Measurements from ENCODE around the gene RBM4.

DNA sequence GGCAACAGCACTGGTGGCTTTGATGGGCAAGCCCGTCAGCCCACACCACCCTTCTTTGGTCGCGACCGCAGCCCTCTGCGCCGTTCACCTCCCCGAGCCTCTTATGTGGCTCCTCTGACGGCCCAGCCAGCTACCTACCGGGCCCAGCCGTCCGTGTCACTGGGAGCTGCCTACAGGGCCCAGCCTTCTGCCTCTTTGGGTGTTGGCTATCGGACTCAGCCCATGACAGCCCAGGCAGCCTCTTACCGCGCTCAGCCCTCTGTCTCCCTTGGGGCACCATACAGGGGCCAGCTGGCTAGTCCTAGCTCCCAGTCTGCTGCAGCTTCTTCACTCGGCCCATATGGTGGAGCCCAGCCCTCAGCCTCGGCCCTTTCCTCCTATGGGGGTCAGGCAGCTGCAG, 14.1 kb upstream of the RBM4 start:
- no peak for TF ChIP-seq CTCF (IDR thresholded peaks at IDR 0.05; ENCODE audit: low read length)
- no peak for TF ChIP-seq EZH2 (IDR thresholded peaks at IDR 0.05; ENCODE audit: borderline replicate concordance, low read length)

All from OCI-LY1 (cell line).